ENCODE data around the gene NOTCH1. TPM values are rescaled to one million over a fixed set of nuclear protein-coding genes. Genes with fewer than 3 reads are reported as not detected.
A peak's percentile ranks its signal among the peaks of the same experiment; 100 is the strongest.

The NOTCH1 gene
- total and polyA plus RNA-seq, 2 of the 13 experiments (the other 11 are each of a cell fraction or from before 2014, with no cell fraction given): 0.09 to 0.35 TPM

DNA sequence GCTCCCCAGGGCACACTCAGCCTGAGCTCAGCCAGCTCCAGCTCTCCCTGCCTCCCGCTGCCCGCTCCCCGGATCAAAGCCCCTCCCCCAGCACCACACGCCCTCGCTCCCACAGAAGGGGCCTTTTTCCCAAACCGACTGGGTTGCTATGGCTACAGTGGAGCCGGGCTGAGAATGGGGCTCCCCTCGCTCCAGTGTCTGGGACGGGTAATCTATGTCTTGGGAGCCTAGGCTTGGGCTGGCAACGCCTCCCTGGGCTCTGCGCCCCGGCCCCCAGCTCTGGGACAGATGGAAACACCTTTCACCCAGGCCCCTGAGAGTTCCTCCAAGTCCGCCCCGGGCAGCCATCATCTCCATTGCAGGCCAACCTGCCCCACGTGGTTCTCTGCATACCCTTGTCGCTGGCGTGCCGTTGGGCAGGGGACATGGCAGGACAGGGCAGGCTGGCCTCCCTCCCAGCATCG, 29.6 kb downstream of the NOTCH1 start:
- ChIA-PET POLR2A (no interaction called here), CTCF (ENCODE audit: low intra/inter-chr PET ratio, low total read pairs) (no interaction called here)
- H2AFZ ChIP-seq (ENCODE audit: low read length): no peak overlapping the region
- H3K79me2 ChIP-seq (ENCODE audit: insufficient read depth, low read length): no peaks in the 10 kb centered on the region
- DNase-seq (ENCODE audit: low spot score) (no peak), FAIRE-seq (no peak), ATAC-seq (no peak)
- H3K4me3 ChIP-seq (replicated peaks in 1 of 3; ENCODE audit: insufficient read depth in 1 of 3, low read depth in 2 of 3, low read length in 3 of 3): no peak overlapping the region
- no peaks in the 10 kb centered on the region for H3K36me3 ChIP-seq (replicated peaks in 1 of 2; ENCODE audit: control insufficient read depth in 1 of 2, insufficient read depth in 2 of 2, low read length in 2 of 2)
- H3K4me1 ChIP-seq (ENCODE audit: insufficient read depth, low read length): peaks cover 29% of the 10 kb centered on the region
- TF ChIP-seq HNRNPL (IDR thresholded peaks at IDR 0.05; ENCODE audit: low read depth, low read length): 0 out of 2 replicates have a peak, but pooled peaks have one; percentile 10
- TF ChIP-seq JARID2 (CRISPR knock-in tag; IDR thresholded peaks at IDR 0.05; ENCODE audit: insufficient replicate concordance): no peak
- TF ChIP-seq, protein P1, sequence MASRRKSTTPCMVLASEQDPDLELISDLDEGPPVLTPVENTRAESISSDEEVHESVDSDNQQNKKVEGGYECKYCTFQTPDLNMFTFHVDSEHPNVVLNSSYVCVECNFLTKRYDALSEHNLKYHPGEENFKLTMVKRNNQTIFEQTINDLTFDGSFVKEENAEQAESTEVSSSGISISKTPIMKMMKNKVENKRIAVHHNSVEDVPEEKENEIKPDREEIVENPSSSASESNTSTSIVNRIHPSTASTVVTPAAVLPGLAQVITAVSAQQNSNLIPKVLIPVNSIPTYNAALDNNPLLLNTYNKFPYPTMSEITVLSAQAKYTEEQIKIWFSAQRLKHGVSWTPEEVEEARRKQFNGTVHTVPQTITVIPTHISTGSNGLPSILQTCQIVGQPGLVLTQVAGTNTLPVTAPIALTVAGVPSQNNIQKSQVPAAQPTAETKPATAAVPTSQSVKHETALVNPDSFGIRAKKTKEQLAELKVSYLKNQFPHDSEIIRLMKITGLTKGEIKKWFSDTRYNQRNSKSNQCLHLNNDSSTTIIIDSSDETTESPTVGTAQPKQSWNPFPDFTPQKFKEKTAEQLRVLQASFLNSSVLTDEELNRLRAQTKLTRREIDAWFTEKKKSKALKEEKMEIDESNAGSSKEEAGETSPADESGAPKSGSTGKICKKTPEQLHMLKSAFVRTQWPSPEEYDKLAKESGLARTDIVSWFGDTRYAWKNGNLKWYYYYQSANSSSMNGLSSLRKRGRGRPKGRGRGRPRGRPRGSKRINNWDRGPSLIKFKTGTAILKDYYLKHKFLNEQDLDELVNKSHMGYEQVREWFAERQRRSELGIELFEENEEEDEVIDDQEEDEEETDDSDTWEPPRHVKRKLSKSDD (CRISPR knock-in tag; IDR thresholded peaks at IDR 0.05; ENCODE audit: low read depth): no peak
- no peak for TF ChIP-seq KMT2B (CRISPR knock-in tag; IDR thresholded peaks at IDR 0.05)
- no peaks in the 10 kb centered on the region for H3K9me3 ChIP-seq (ENCODE audit: low read length)
- no peaks in the 10 kb centered on the region for H3K27me3 ChIP-seq (ENCODE audit: control insufficient read depth in 1 of 2, insufficient read depth in 2 of 2, low read length in 2 of 2)
- 83% methylated on average over 13 of the region's 19 CpGs for WGBS (ENCODE audit: low lambda C conversion rate)
- in situ Hi-C loops (cut with HindIII; ENCODE audit: extremely low pct_ligation_motif_present, low pct_unique_long_range_greater_than_20kb): no loop called here
- intact Hi-C loops (cut with micrococcal nuclease; ENCODE audit: unreplicated experiment): no loop called here
- no TSS peak for BruUV-seq (replicated peaks)
- H4K20me1 ChIP-seq (ENCODE audit: insufficient read depth, low read length): no peaks in the 10 kb centered on the region
- H3K27ac ChIP-seq (ENCODE audit: extremely low read length, insufficient read depth, low read length): no peak overlapping the region
- H3K9ac ChIP-seq (ENCODE audit: insufficient read depth, low read depth, low read length): no peak overlapping the region
- H3K4me2 ChIP-seq (ENCODE audit: low read depth, low read length): no peak overlapping the region

DNA sequence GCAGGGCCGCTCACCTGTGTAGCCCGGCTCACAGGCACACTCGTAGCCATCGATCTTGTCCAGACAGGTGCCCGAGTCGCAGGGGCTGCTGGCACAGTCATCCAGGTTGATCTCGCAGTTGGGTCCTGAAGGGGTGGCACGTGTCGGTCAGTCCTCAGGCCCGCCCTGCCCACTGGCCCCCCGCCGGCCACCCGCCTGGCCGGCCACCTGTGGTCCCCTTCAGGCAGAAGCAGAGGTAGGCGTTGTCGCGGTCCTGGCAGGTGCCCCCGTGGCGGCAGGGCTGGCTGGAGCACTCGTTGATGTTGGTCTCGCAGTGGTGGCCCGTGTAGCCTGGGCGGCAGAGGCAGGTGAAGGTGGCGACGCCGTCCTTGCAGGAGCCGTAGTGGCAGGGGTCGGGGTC, 30.6 kb downstream of the NOTCH1 start:
- H3K27me3 ChIP-seq (ENCODE audit: control insufficient read depth in 1 of 2, insufficient read depth in 2 of 2, low read length in 2 of 2): no peaks in the 10 kb centered on the region
- H3K9ac ChIP-seq (ENCODE audit: insufficient read depth, low read depth, low read length): no peak overlapping the region
- 100% methylated on average over 4 of the region's 28 CpGs for WGBS (ENCODE audit: low lambda C conversion rate)
- no peaks in the 10 kb centered on the region for H3K9me3 ChIP-seq (ENCODE audit: low read length)
- POLR2A ChIA-PET: no interaction called here
- no peak for ATAC-seq
- FAIRE-seq: no peak
- no peak overlapping the region for H2AFZ ChIP-seq (ENCODE audit: low read length)
- peaks cover 19% of the 10 kb centered on the region for H3K4me1 ChIP-seq (ENCODE audit: insufficient read depth, low read length)
- TF ChIP-seq HNF4A (CRISPR knock-in tag; IDR thresholded peaks at IDR 0.05) (peak; percentile 22; the same call in 1 of the 2 replicates), NR2F6 (IDR thresholded peaks at IDR 0.05) (no peak), NR2F6 (CRISPR knock-in tag; IDR thresholded peaks at IDR 0.05) (peak; percentile 38; the same call in 1 of the 2 replicates), NR1H2 (CRISPR knock-in tag; IDR thresholded peaks at IDR 0.05; ENCODE audit: borderline replicate concordance, low read depth) (no peak)
- TF ChIP-seq, protein P2, sequence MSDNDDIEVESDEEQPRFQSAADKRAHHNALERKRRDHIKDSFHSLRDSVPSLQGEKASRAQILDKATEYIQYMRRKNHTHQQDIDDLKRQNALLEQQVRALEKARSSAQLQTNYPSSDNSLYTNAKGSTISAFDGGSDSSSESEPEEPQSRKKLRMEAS (IDR thresholded peaks at IDR 0.05): 0 out of 2 replicates have a peak, but pooled peaks have one; percentile 29
- in situ Hi-C loops (cut with HindIII; ENCODE audit: extremely low pct_ligation_motif_present, low pct_unique_long_range_greater_than_20kb): no loop called here
- CTCF ChIA-PET (ENCODE audit: low intra/inter-chr PET ratio, low total read pairs): no interaction called here
- H4K20me1 ChIP-seq (ENCODE audit: insufficient read depth, low read length): no peaks in the 10 kb centered on the region
- H3K36me3 ChIP-seq (replicated peaks in 1 of 2; ENCODE audit: control insufficient read depth in 1 of 2, insufficient read depth in 2 of 2, low read length in 2 of 2): no peaks in the 10 kb centered on the region
- H3K27ac ChIP-seq (ENCODE audit: extremely low read length, insufficient read depth, low read length): no peak overlapping the region
- no TSS peak for BruUV-seq (replicated peaks)
- no peak overlapping the region for H3K4me3 ChIP-seq (replicated peaks in 1 of 3; ENCODE audit: insufficient read depth in 1 of 3, low read depth in 2 of 3, low read length in 3 of 3)
- no peak overlapping the region for H3K4me2 ChIP-seq (ENCODE audit: low read depth, low read length)
- intact Hi-C loops (cut with micrococcal nuclease; ENCODE audit: unreplicated experiment): no loop called here
- DNase-seq (ENCODE audit: low spot score): no peak
- H3K79me2 ChIP-seq (ENCODE audit: insufficient read depth, low read length): no peaks in the 10 kb centered on the region
